Smooth muscle cell (in vitro differentiated cells): ENCODE data around the gene ZNF254. TPM values are rescaled to one million over a fixed set of nuclear protein-coding genes. Genes with fewer than 3 reads are reported as not detected.

Experiments used
- DNase-seq: peaks from one replicate; lab custom pipeline; 2025; ENCODE audit not compliant: unreplicated experiment; lab: John Stamatoyannopoulos, UW
- H2AFZ ChIP-seq: fragments of 200-600 bp; sonication (generic); 2 replicates; pipeline ENCODE4 v1.6.0; 2016; ENCODE audit warnings: antibody characterized with exemption, low read depth, mild to moderate bottlenecking
- H3F3A ChIP-seq: fragments of 200-600 bp; sonication (generic); 2 replicates; pipeline ENCODE4 v1.6.0; 2017; ENCODE audit warnings: antibody characterized with exemption, low read depth
- H3K27ac ChIP-seq: fragments of 200-600 bp; sonication (generic); 2 replicates; pipeline ENCODE4 v1.5.1; 2016; ENCODE audit warnings: low read depth, mild to moderate bottlenecking
- H3K27me3 ChIP-seq: fragments of 200-600 bp; sonication (generic); 2 replicates; pipeline ENCODE4 v1.6.1; 2016; ENCODE audit warnings: low read depth, mild to moderate bottlenecking
- H3K36me3 ChIP-seq: fragments of 200-600 bp; sonication (generic); 2 replicates; pipeline ENCODE4 v1.5.1; 2016; ENCODE audit warnings: low read depth
- H3K4me1 ChIP-seq: fragments of 200-600 bp; sonication (generic); 2 replicates; pipeline ENCODE4 v1.5.1; 2016; ENCODE audit warnings: low read depth
- H3K4me2 ChIP-seq: fragments of 200-600 bp; sonication (generic); 2 replicates; pipeline ENCODE4 v1.6.0; 2016; ENCODE audit warnings: mild to moderate bottlenecking
- H3K4me3 ChIP-seq: fragments of 200-600 bp; sonication (generic); 2 replicates; pipeline ENCODE4 v1.5.1; 2016; ENCODE audit warnings: mild to moderate bottlenecking
- H3K79me2 ChIP-seq: fragments of 200-600 bp; sonication (generic); 2 replicates; pipeline ENCODE4 v1.6.0; 2016; ENCODE audit warnings: low read depth, mild to moderate bottlenecking
- H3K9ac ChIP-seq: fragments of 200-600 bp; sonication (generic); 2 replicates; pipeline ENCODE4 v1.6.0; 2016; ENCODE audit warnings: low read depth
- H3K9me3 ChIP-seq: fragments of 200-600 bp; sonication (generic); replicated peaks from 2 replicates; pipeline ENCODE4 v1.5.1; 2016; ENCODE audit warnings: low read depth
- H4K20me1 ChIP-seq: fragments of 200-600 bp; sonication (generic); 2 replicates; pipeline ENCODE4 v1.6.0; 2016; ENCODE audit warnings: low read depth
- WGBS: methylation state at CpG from one replicate; pipeline ENCODE4 v1.1.7; 2016; ENCODE audit warnings: low lambda C conversion rate; 5-methylcytosine and 5-hydroxymethylcytosine counted together
- polyA plus RNA-seq: library from polyadenylated mRNA; unstranded; fragments of >200 nt; fragmentation: Nextera tagmentation; extraction: Ambion mirVana; gene quantifications from 2 replicates; pipeline ENCODE4 v1.2.1, GENCODE V29; 2016
- total RNA-seq: library from RNA; depleted of rRNA; stranded (reverse); fragments of >200 nt; gene quantifications from 2 replicates; pipeline ENCODE4 v1.2.3, GENCODE V29; 2014
- TF ChIP-seq, protein P1 (sequence below): fragments of 200-600 bp; sonication (generic); IDR thresholded peaks from 2 replicates; pipeline ENCODE4 v1.5.1; 2017; ENCODE audit warnings: borderline replicate concordance, mild to moderate bottlenecking, antibody characterized with exemption; ENCODE audit not compliant: insufficient read depth, poor library complexity, severe bottlenecking

Gene ZNF254
- total and polyA plus RNA-seq, 2 experiments from 2014 or later: 4.6 to 23.5 TPM

DNA sequence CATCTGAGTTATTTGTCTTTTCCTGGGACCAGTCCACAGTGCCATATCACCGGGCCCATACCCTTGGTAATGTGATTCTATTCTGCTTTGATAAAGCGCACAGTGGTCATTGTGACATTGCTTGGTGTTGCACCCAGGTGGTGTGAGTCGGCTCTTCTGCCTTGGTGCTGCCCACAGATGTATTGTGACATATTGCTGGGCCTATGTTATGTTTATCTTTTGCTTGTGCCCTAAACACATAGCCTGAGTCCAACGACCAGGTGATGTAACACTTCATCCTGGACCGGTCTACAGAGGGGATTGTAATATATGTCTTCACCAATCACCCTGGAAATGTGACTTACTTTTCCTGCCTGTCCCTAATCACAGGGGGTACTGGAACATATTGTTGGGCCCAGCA, 23.7 kb upstream of the ZNF254 start:
- Histone ChIP-seq H2AFZ (no peak overlapping the region), H4K20me1 (peaks cover 9% of the 10 kb centered on the region), H3K79me2 (no peaks in the 10 kb centered on the region), H3K4me1 (no peaks in the 10 kb centered on the region), H3K4me3 (no peak overlapping the region), H3K9ac (no peak overlapping the region), H3K27ac (no peak overlapping the region), H3K27me3 (no peaks in the 10 kb centered on the region), H3K36me3 (no peaks in the 10 kb centered on the region), H3K9me3 (no peaks in the 10 kb centered on the region), H3F3A (no peaks in the 10 kb centered on the region), H3K4me2 (no peak overlapping the region)
- TF ChIP-seq, protein P1, sequence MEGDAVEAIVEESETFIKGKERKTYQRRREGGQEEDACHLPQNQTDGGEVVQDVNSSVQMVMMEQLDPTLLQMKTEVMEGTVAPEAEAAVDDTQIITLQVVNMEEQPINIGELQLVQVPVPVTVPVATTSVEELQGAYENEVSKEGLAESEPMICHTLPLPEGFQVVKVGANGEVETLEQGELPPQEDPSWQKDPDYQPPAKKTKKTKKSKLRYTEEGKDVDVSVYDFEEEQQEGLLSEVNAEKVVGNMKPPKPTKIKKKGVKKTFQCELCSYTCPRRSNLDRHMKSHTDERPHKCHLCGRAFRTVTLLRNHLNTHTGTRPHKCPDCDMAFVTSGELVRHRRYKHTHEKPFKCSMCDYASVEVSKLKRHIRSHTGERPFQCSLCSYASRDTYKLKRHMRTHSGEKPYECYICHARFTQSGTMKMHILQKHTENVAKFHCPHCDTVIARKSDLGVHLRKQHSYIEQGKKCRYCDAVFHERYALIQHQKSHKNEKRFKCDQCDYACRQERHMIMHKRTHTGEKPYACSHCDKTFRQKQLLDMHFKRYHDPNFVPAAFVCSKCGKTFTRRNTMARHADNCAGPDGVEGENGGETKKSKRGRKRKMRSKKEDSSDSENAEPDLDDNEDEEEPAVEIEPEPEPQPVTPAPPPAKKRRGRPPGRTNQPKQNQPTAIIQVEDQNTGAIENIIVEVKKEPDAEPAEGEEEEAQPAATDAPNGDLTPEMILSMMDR: no peak
- DNase-seq: no peak
- WGBS: 95% methylated on average over 5 of the region's 5 CpGs

DNA sequence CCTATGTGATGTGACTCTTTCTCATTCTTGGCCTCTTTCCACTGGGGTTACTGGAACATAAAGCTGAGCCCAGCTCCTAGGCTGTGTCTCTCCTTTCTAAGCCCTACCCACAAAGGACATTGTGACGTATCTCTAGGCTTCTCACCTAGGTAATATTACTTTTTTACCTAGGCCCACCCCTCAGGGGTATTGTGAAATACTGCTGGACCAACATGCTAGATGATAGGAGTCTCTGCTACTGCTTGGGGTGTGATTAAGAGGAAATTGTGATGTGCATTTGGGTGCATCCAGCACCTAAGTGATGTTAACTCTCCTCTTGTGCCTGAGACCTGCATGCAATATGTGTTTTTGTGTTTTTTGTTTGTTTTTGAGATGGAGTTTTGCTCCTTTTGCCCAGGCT, 22.8 kb upstream of the ZNF254 start:
- no peak for DNase-seq
- Histone ChIP-seq H3K9me3 (no peaks in the 10 kb centered on the region), H3K4me2 (no peak overlapping the region), H3K27ac (no peak overlapping the region), H3K79me2 (no peaks in the 10 kb centered on the region), H3K36me3 (no peaks in the 10 kb centered on the region), H3K4me3 (no peak overlapping the region), H3K27me3 (no peaks in the 10 kb centered on the region), H2AFZ (no peak overlapping the region), H3F3A (no peaks in the 10 kb centered on the region), H3K9ac (no peak overlapping the region), H3K4me1 (no peaks in the 10 kb centered on the region), H4K20me1 (peaks cover 9% of the 10 kb centered on the region)
- 96% methylated on average over 1 of the region's 1 CpG for WGBS
- TF ChIP-seq, protein P1: no peak

DNA sequence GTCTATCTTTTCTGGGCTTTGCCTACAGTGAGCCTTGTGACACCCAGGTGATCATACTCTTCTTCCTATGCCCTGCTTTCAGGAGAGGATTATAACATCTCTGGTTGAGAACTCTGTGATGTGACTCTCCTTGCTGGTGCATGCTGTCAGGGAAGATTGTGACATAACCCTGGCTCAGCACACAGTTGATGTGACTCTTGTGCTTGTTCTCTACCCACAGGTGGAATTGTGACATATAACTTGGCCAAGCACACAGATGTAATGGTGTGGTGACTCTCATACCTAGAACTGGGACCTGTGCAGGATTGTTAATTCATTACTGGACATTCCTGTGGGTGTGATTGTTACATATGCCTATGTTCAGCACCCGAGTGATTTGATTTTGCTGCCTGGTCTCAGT, 21.7 kb upstream of the ZNF254 start:
- Histone ChIP-seq H3F3A (no peaks in the 10 kb centered on the region), H3K9ac (no peak overlapping the region), H3K27ac (no peak overlapping the region), H3K27me3 (no peaks in the 10 kb centered on the region), H3K79me2 (no peaks in the 10 kb centered on the region), H3K4me1 (no peaks in the 10 kb centered on the region), H4K20me1 (peaks cover 9% of the 10 kb centered on the region), H2AFZ (no peak overlapping the region), H3K36me3 (no peaks in the 10 kb centered on the region), H3K4me3 (no peak overlapping the region), H3K9me3 (no peaks in the 10 kb centered on the region), H3K4me2 (no peak overlapping the region)
- no peak for DNase-seq
- TF ChIP-seq, protein P1: no peak
- 100% methylated on average over 1 of the region's 1 CpG for WGBS

DNA sequence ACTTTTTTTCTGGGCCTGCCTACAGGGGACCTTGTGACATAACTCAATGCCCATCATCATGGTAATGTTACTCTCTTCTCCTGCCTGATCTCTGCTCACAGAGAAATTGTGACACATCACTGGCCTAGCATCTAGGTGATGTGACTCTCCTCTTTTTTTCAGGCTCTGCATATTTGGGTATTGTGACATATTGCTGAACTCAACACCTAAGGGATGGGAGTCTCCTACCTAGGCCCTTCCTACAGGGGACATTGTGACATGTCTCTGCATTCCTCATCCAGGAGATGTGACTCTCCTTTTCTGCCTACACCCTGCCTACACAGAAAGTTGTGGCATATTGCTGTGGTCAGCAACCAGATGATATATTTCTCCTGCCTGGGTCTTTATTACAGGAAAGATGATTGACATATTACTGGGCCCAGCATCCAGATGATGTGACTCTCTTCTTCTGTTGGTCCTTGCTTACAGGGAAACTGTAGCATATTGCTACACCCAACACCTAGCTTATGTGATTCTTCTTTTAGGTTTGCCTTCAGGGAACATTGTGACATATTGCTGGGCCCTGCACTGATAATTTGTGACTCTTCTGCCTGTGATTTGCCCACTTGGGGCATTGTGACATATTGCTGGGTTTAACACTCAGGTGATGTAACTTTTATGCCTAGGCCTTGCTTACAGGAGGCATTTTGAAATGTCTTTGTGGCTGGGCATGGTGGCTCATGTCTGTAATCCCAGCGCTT, 21.0 kb upstream of the ZNF254 start:
- Histone ChIP-seq H3K27me3 (no peaks in the 10 kb centered on the region), H4K20me1 (peaks cover 9% of the 10 kb centered on the region), H3K36me3 (no peaks in the 10 kb centered on the region), H3K4me3 (no peak overlapping the region), H3F3A (no peaks in the 10 kb centered on the region), H3K4me2 (no peak overlapping the region), H3K9ac (no peak overlapping the region), H3K79me2 (no peaks in the 10 kb centered on the region), H3K9me3 (no peaks in the 10 kb centered on the region), H2AFZ (no peak overlapping the region), H3K4me1 (no peaks in the 10 kb centered on the region), H3K27ac (no peak overlapping the region)
- no peak for DNase-seq
- WGBS: 100% methylated on average over 1 of the region's 1 CpG
- TF ChIP-seq, protein P1: no peak
